K562 (cell line): Measurements from ENCODE around the gene ZSCAN12.

Experiments used
- CHD2 ChIP-seq: IDR thresholded peaks from 2 replicates; pipeline ENCODE4 v1.6.1; 2011; ENCODE audit warnings: low read depth, low read length
- CTCF ChIP-seq, 3 experiments: IDR thresholded peaks in 2 of 3; conservative IDR thresholded peaks in 1 of 3; 2 replicates each; pipeline ENCODE4 v1.5.1; 2011 to 2012; ENCODE audit warnings: low read length in 3 of 3, mild to moderate bottlenecking in 3 of 3, control low read depth in 2 of 3, improper control_type of control experiment in 1 of 3, inconsistent platforms in 1 of 3, low read depth in 1 of 3, mixed read lengths in 1 of 3, moderate library complexity in 1 of 3; ENCODE audit not compliant: insufficient read depth in 2 of 3
- ELF1 ChIP-seq: fragments of 200-800 bp; sonication (Bioruptor generic); IDR thresholded peaks from 2 replicates; pipeline ENCODE4 v1.6.1; 2016; ENCODE audit warnings: missing genetic modification characterization, missing compliant biosample characterization
- HMBOX1 ChIP-seq: sonication (generic); IDR thresholded peaks from 2 replicates; pipeline ENCODE4 v1.6.1; 2016
- MIER1 ChIP-seq: fragments of 450-650 bp; IDR thresholded peaks from 2 replicates; pipeline ENCODE4 v1.6.1; 2016; ENCODE audit warnings: antibody characterized with exemption, mild to moderate bottlenecking, low read depth
- NR1H2 ChIP-seq: sonication (generic); formaldehyde crosslinking; IDR thresholded peaks from 2 replicates; pipeline ENCODE4 v1.4.0; 2020; ENCODE audit warnings: mild to moderate bottlenecking, missing genetic modification reagents
- POLR2AphosphoS5 ChIP-seq: IDR thresholded peaks from 2 replicates; pipeline ENCODE4 v1.6.1; 2011; ENCODE audit warnings: mild to moderate bottlenecking, low read depth, low read length, moderate library complexity; ENCODE audit not compliant: control insufficient read depth, insufficient read depth
- ZFP91 ChIP-seq: sonication (generic); formaldehyde crosslinking; IDR thresholded peaks from 2 replicates; pipeline ENCODE4 v1.8.0; 2022; ENCODE audit warnings: mild to moderate bottlenecking, missing genetic modification reagents
- ZNF561 ChIP-seq: fragments of 450-650 bp; formaldehyde crosslinking; conservative IDR thresholded peaks from 2 replicates; pipeline ENCODE4 v1.4.0; 2020; ENCODE audit warnings: mild to moderate bottlenecking, moderate library complexity

- TF ChIP-seq CHD2 (no peak), POLR2AphosphoS5 (no peak), ZNF561 (CRISPR knock-in tag) (no peak), NR1H2 (CRISPR knock-in tag) (no peak), ELF1 (tag) (no peak), MIER1 (no peak), CTCF (IDR thresholded peaks at IDR 0.05 in 2 of 3, conservative IDR thresholded peaks at IDR 0.05 in 1 of 3; ENCODE audit: insufficient read depth in 2 of 3, low read depth in 1 of 3, low read length in 3 of 3) (no peak), ZFP91 (CRISPR knock-in tag) (no peak), HMBOX1 (no peak)
Observed at GRCh38 chr6:28449056-28449455, 49.5 kb upstream of the ZSCAN12 start.
